ENCODE data around the gene HIPK3. TPM values are rescaled to one million over a fixed set of nuclear protein-coding genes. Genes with fewer than 3 reads are reported as not detected.

HIPK3 gene
- total and polyA plus RNA-seq, 2 donors (not counting 3 experiments of a cell fraction or from before 2014, with no cell fraction given) = 13.3 to 36.1 TPM

DNA sequence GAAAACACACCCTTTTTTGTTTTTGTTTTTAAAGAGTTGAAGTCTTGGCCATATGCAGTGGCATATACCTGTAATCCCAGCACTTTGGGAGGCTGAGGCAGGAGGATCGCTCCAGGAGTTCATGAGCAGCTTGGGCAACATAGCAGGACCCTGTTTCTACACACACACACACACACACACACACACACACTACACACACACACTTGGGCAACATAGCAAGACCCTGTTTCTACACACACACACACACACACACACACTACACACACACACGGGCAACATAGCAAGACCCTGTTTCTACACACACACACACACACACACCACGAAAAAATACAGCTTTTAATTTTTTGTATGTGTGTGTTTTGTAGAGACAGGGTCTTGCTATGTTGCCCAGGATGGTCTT lies 54.5 kb downstream of the HIPK3 start:
- FAIRE-seq (no peak), DNase-seq (ENCODE audit: low read depth, low spot score) (no peak)
- peaks cover 10% of the 10 kb centered on the region for H4K20me1 ChIP-seq (replicated peaks; ENCODE audit: control insufficient read depth, extremely low read depth, insufficient read depth, low read length)
- ChIA-PET POLR2A (no interaction called here), CTCF (no interaction called here)
- H2AFZ ChIP-seq (ENCODE audit: low read depth, low read length) = no peak overlapping the region
- H3K9ac ChIP-seq (replicated peaks; ENCODE audit: extremely low read depth, insufficient read depth, low read length) = no peak overlapping the region
- H3K27me3 ChIP-seq (ENCODE audit: control insufficient read depth in 2 of 2, insufficient read depth in 2 of 2, low read length in 2 of 2) = no peaks in the 10 kb centered on the region
- H3K9me1 ChIP-seq (replicated peaks; ENCODE audit: control insufficient read depth, extremely low read depth, insufficient read depth, low read length) = no peaks in the 10 kb centered on the region
- no peaks in the 10 kb centered on the region for H3K4me1 ChIP-seq (ENCODE audit: control insufficient read depth, extremely low read depth, insufficient read depth, low read length)
- intact Hi-C loops (cut with micrococcal nuclease) (no loop called here), dilution Hi-C loops (cut with MboI; ENCODE audit: extremely low pct_ligation_motif_present, low sequenced_read_pairs) (no loop called here)
- no TSS peak for BruUV-seq (replicated peaks)
- no peak for TF ChIP-seq POLR2A (IDR thresholded peaks at IDR 0.05; ENCODE audit: low read depth, low read length)
- no peak for TF ChIP-seq FOS (IDR thresholded peaks at IDR 0.05; ENCODE audit: borderline replicate concordance, insufficient read depth, low read length)
- no peak for TF ChIP-seq MYC (IDR thresholded peaks at IDR 0.05; ENCODE audit: low read depth, low read length)
- TF ChIP-seq CTCF (IDR thresholded peaks at IDR 0.05; ENCODE audit: extremely low read depth in 1 of 2, insufficient read depth in 1 of 2, low read depth in 1 of 2, low read length in 2 of 2) = no peak
- TF ChIP-seq POLR2AphosphoS5 (IDR thresholded peaks at IDR 0.05; ENCODE audit: insufficient read depth, low read depth, low read length) = no peak
- no peak for TF ChIP-seq GATA2 (IDR thresholded peaks at IDR 0.05; ENCODE audit: insufficient read depth, insufficient read length, low read depth, low read length)
- TF ChIP-seq, protein P1, sequence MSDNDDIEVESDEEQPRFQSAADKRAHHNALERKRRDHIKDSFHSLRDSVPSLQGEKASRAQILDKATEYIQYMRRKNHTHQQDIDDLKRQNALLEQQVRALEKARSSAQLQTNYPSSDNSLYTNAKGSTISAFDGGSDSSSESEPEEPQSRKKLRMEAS (IDR thresholded peaks at IDR 0.05; ENCODE audit: insufficient read depth, insufficient read length) = no peak
- TF ChIP-seq JUN (IDR thresholded peaks at IDR 0.05; ENCODE audit: borderline replicate concordance, insufficient read depth, insufficient read length, low read depth) = no peak
- no peak for TF ChIP-seq EZH2 (IDR thresholded peaks at IDR 0.05; ENCODE audit: borderline replicate concordance, low read depth, low read length, severe bottlenecking)
- H3K36me3 ChIP-seq (ENCODE audit: control insufficient read depth in 2 of 2, extremely low read depth in 1 of 2, insufficient read depth in 2 of 2, low read length in 2 of 2) = no peaks in the 10 kb centered on the region
- H3K4me3 ChIP-seq (replicated peaks in 1 of 3; ENCODE audit: insufficient read depth in 1 of 3, low read depth in 1 of 3, low read length in 3 of 3) = no peak overlapping the region
- H3K9me3 ChIP-seq (replicated peaks; ENCODE audit: control insufficient read depth, insufficient read depth, low read length) = no peaks in the 10 kb centered on the region
- no peak overlapping the region for H3K4me2 ChIP-seq (ENCODE audit: insufficient read depth, low read length)
- peaks cover 53% of the 10 kb centered on the region for H3K79me2 ChIP-seq (ENCODE audit: control insufficient read depth, insufficient read depth, low read length)
- H3K27ac ChIP-seq (ENCODE audit: insufficient read depth, low read depth, low read length) = no peak overlapping the region
